ENCODE data around the gene CHMP4A.

GRCh38 chr14:24232645-24233537 lies 19.6 kb upstream of the CHMP4A start, which contains the start of gene GMPR2:
- no peak for TF ChIP-seq CTCF (IDR thresholded peaks at IDR 0.05)
- TF ChIP-seq POLR2A (IDR thresholded peaks at IDR 0.05): no peak

All from vagina (tissue), 2 donors.